HG02943 (cell line): Measurements from ENCODE around the gene ULK1.
"Not testable (repeated sequence)": the region's sequence is repeated elsewhere in the genome, so short reads cannot be mapped to it uniquely, and the experiment has no call there.

Experiments
- ATAC-seq: cut with Tn5 transposase; IDR thresholded peaks from one replicate; pipeline ENCODE4 v1.9.1; 2021; ENCODE audit warnings: mild to moderate bottlenecking, low read depth, moderate library complexity; ENCODE audit not compliant: unreplicated experiment

The ULK1 gene

GRCh38 chr12:131885076-131885475 lies 9.3 kb upstream of the ULK1 start:
- ATAC-seq: not testable (repeated sequence)

DNA sequence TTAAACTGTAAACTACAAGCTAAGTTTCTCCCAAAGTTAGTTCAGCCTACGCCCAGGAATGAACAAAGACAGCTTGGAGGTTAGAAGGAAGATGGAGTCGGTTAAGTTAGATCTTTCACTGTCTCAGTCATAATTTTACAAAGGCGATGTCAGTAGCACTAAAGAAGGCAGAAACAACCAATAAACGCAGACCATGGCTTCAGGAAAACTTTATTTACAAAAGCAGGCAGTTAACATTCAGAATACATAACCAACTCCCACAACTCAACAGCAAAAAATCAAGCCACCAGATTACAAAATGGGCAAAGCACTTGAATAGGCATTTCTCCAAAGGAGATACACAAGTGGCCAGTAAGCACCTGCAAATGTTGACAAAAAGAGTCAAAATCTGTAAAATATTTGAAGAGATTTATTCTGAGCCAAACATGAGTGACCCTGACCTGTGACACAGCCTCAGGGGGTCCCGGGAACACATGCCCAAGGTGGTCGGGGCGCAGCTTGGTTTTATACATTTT lies 8.8 kb upstream of the ULK1 start:
- no peak for ATAC-seq

- not testable (repeated sequence) for ATAC-seq
These were observed 2.7 kb upstream of the ULK1 start for GRCh38 chr12:131891722-131892121.

DNA sequence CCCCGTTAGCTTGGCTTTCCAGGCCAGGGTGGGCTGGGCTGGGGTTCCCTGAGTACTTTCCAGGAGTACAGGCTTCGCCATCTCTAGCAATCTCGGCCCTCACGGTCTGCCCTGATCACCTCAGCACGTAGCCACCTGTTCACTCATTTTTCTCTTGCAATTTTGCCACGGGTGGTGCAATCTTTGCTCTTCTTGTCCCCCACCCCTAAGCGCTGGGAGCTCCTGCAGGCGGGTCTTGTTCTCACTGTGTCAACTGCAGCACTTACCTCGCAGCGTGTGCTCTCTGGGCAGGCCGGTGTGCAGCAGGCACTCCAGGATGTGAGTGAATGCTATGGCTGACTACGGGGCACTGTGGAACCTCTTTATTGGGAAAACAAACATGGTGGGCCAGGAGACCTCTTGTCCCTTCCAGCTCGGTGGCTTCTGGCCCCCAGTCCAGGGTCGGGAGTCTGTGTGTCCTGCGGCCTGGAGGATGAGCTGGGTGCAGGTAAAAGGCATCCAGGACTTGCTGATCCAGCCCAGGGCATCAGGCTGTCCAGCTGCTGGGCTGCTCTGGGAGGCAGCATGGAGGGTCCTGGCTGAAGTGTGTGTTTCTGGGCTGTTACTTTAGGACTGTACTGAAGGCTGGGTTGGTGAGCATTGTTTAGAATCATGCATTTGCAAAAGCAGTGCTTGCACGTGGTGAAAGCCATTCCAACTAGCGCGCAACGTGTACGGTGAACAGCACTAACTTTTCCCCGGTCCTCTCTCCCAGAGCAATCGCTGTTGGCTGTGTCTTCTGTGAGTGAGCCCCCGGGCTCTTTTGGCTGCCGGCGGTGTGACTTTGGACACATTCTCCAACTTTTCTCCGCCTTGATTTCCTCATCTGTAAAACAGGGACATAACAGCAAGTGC lies 1.5 kb upstream of the ULK1 start:
- no peak for ATAC-seq

GRCh38 chr12:131893605-131894312 lies 663 bp upstream of the ULK1 start:
- ATAC-seq: no peak

DNA sequence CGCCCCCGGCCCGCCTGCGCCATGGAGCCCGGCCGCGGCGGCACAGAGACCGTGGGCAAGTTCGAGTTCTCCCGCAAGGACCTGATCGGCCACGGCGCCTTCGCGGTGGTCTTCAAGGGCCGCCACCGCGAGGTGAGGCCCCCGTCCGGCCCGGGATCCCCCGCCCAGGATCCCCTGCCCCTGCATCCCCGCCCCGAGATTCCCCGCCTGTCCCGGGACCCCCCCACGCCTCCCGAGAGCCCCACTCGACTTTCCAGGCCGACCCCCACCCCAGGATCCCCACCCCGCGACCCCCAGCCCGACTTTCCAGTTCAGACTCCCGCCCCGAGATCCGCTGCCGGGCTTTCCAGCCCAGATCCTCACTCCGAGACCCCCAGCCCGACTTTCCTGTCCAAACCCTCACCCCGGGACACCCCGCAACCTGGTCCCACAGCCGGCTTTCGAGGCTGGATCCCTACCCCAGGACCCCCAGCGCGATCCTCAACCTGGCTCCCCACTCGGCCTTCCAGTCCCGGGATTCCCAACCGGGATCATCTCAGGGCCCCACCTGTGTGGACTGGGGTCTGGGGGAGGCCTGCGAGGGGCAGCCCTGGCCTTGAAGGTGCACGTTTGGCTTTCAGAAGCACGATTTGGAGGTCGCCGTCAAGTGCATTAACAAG lies 688 bp downstream of the ULK1 start:
- peak; percentile 10 for ATAC-seq

DNA sequence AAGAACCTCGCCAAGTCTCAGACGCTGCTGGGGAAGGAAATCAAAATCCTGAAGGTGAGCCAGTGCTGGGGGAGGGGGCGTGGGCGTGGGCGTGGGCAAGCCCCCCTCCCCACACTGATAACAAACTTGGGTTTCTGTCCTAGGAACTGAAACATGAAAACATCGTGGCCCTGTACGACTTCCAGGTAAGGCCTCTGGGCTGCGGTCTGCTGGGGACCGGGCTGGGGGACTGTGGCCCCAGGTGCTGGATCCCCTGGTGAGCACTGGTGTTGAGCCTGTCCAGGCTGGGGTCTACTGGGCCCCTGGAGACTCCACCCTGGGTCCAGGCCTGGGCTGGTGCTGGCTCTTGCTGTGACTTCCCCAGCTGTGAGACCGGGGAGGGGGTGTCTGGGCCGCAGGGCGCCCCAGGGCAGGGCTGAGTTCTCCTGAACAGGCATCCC lies 1.2 kb downstream of the ULK1 start:
- peak; percentile 10 for ATAC-seq

- peak; percentile 43 for ATAC-seq
These were observed 1.8 kb downstream of the ULK1 start for GRCh38 chr12:131896080-131896810.

DNA sequence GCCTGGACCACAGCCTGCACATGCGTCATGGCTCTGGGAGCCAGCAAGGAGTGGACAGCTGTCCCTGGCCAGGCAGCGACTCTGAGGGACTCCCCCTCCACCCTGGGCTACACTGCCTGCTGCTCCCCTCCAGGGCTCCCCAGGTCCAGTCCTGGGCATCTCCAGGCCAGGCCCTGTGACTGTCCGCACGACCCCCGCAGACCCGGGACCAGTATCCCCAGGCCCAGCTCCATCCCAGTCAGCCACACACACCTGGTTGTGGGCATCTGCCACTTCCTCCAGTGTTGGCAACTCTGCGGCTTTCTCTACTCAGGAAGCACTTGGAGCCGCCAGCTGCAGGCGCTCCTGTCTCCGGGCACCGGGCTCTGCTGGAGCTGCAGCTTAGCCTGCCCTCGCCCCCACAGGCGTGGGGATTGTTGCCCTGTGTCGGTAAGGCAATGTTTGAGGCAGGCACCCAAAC lies 2.4 kb downstream of the ULK1 start:
- ATAC-seq: no peak

DNA sequence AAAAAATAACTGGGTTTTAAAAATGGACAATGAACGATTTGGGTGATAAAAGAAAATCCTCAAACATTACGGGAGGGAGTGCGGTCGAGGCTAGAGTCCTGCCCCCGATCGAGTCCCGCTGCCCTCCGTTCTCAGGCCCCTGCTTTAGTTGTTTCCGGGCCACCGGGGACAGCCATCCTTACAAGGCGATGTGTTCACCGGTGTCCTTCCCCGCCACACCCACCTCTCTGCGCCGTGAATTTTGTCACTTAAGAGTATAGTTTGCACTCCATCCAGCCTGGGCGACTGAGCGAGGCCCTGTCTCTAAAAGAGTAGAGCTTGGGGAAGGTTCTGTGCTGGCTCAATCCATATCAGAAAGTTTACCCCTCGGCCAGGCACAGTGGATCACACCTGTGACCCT lies 2.9 kb downstream of the ULK1 start:
- no peak for ATAC-seq

- ATAC-seq: no peak
These were observed 3.5 kb downstream of the ULK1 start for GRCh38 chr12:131897875-131898274.

DNA sequence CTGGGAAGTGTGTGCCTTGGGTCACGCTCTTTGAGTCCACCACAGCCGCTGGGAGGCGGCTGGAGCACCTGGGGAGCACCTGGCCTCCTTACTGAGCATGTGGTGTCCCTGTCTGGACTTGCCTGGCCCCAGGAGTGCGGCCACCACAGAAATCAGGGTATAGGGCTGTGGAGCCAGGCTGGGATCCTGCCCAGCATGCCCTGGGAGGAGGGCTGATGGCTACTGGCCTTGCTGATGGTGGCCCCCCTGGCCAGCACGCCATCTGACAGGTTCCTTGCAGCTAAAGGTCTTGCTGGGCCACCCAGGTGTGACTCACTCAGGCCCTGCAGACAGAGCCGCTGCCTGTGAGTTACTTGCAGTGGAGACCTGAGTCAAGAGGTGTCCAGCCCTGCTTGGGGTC lies 6.0 kb downstream of the ULK1 start:
- no peak for ATAC-seq

GRCh38 chr12:131901431-131902331 lies 7.3 kb downstream of the ULK1 start:
- ATAC-seq: no peak

GRCh38 chr12:131902332-131903241 lies 8.2 kb downstream of the ULK1 start:
- no peak for ATAC-seq

- no peak for ATAC-seq
These were observed 9.1 kb downstream of the ULK1 start for GRCh38 chr12:131903270-131904255.

- no peak for ATAC-seq
These were observed 9.9 kb downstream of the ULK1 start for GRCh38 chr12:131904346-131904745.

DNA sequence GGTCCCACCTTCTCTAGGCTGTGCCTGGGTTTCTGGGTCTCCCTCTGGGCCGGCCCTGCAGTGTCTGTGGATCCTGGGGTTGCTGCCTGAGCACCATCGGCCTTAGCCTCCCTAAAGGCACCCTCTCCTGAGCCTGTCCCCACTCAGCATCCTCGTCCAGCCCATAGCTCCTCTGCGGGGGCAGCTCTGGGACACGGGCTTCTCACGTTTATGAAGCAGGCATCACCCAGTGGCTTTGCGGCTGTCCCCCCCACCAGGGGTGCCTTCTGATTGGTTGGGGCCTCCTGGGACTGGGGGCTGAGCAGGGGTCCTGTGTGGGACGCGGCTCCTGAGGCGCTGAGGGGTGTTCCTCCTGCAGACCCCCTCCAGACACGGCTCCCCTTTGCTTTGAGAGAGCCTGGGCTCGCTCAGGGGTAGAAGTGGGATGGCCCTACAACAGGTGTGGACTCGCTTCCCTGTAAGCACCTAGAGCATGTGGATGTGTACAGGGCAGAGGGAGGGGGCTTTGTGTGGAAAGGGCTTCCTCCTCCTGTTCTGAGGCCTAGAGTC lies 10.7 kb downstream of the ULK1 start:
- no peak for ATAC-seq
